Gastroesophageal sphincter (tissue), 4 donors: ENCODE measurements around the gene MED12. TPM values are rescaled to one million over a fixed set of nuclear protein-coding genes. Genes with fewer than 3 reads are reported as not detected.

Source experiments
- ATAC-seq: fragments of 150-250 bp; one replicate; pipeline ENCODE4 v1.9.1; 2016; ENCODE audit warnings: mild to moderate bottlenecking, moderate library complexity
- H3K27ac ChIP-seq, 4 donors: fragments of 200-600 bp; sonication (generic) in 3 of 4; 1 replicate in 3 of 4; 2 replicates in 1 of 4; pipeline ENCODE4 v1.5.1; 2016 to 2019
- H3K27me3 ChIP-seq: fragments of 200-600 bp; sonication (generic); one replicate; pipeline ENCODE4 v1.5.1; 2019
- H3K36me3 ChIP-seq, 2 donors: fragments of 200-600 bp; sonication (generic); one replicate each; pipeline ENCODE4 v1.5.1; 2019; ENCODE audit warnings: control low read depth in 1 of 2
- H3K4me1 ChIP-seq, 3 donors: fragments of 200-600 bp; sonication (generic); 1 replicate in 2 of 3; 2 replicates in 1 of 3; pipeline ENCODE4 v1.5.1; 2016 to 2019; ENCODE audit warnings: control low read depth in 2 of 3
- H3K4me3 ChIP-seq, 2 donors: fragments of 200-600 bp; sonication (generic); one replicate each; pipeline ENCODE4 v1.5.1; 2019; ENCODE audit warnings: mild to moderate bottlenecking in 1 of 2, moderate library complexity in 1 of 2
- H3K9me3 ChIP-seq, 3 donors: fragments of 200-600 bp; sonication (generic); one replicate each; pipeline ENCODE4 v1.5.1; 2017 to 2019; ENCODE audit warnings: control low read depth in 2 of 3
- EP300 ChIP-seq: sonication (generic); formaldehyde crosslinking; IDR thresholded peaks from one replicate; pipeline ENCODE4 v1.6.1; 2017; ENCODE audit warnings: antibody characterized with exemption, mild to moderate bottlenecking
- POLR2A ChIP-seq, 2 donors: fragments of 450-650 bp; IDR thresholded peaks; one replicate each; pipeline ENCODE4 v1.6.1; 2017; ENCODE audit warnings: antibody characterized with exemption in 2 of 2, mild to moderate bottlenecking in 2 of 2, moderate library complexity in 1 of 2
- POLR2AphosphoS5 ChIP-seq: sonication (generic); formaldehyde crosslinking; IDR thresholded peaks from one replicate; pipeline ENCODE4 v1.6.1; 2017; ENCODE audit warnings: antibody characterized with exemption
- WGBS, 2 donors: methylation state at CpG; one replicate each; pipeline ENCODE4 v1.1.5; 2018; ENCODE audit warnings: low coverage in 1 of 2; 5-methylcytosine and 5-hydroxymethylcytosine counted together
- total RNA-seq, 4 donors: library from RNA; depleted of rRNA; stranded (reverse); fragments of >200 nt; gene quantifications; one replicate each; pipeline ENCODE4 v1.1.0, GENCODE V29; 2016
- TF ChIP-seq, protein P1 (sequence below), 4 experiments: fragments of 200-600 bp in 2 of 4; fragments of 450-650 bp in 2 of 4; sonication (generic) in 1 of 4; IDR thresholded peaks; one replicate each; pipeline ENCODE4 v1.5.1; 2017 to 2019; ENCODE audit warnings: antibody characterized with exemption in 4 of 4, mild to moderate bottlenecking in 2 of 4, moderate library complexity in 2 of 4

The MED12 gene
- total RNA-seq, 4 donors from 2014 or later, result 19.7 to 30.2 (median 26.2) TPM

DNA sequence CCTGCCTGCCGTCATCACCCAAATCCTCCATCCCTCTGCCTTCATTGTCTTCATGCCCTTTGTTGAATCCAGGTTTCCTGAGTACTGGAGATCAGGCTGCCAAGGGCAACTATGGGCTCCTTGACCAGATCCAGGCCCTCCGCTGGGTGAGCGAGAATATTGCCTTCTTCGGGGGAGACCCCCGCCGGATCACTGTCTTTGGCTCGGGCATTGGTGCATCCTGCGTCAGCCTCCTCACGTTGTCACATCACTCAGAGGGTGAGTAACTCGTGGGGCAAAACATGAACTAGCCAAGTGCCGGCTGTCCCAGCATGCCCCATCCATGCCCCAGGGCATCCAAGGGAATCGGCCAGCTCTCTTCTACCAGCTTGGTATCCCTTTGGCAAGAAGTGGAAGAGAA lies 45.7 kb downstream of the MED12 start:
- Histone ChIP-seq H3K27me3 (no peaks in the 10 kb centered on the region), H3K4me1 (no peaks in the 10 kb centered on the region), H3K9me3 (no peaks in the 10 kb centered on the region), H3K27ac (no peak overlapping the region), H3K36me3 (no peaks in the 10 kb centered on the region), H3K4me3 (no peak overlapping the region)
- TF ChIP-seq EP300 (no peak), POLR2AphosphoS5 (no peak), POLR2A (IDR thresholded peaks at IDR 0.05) (no peak)
- TF ChIP-seq, protein P1, sequence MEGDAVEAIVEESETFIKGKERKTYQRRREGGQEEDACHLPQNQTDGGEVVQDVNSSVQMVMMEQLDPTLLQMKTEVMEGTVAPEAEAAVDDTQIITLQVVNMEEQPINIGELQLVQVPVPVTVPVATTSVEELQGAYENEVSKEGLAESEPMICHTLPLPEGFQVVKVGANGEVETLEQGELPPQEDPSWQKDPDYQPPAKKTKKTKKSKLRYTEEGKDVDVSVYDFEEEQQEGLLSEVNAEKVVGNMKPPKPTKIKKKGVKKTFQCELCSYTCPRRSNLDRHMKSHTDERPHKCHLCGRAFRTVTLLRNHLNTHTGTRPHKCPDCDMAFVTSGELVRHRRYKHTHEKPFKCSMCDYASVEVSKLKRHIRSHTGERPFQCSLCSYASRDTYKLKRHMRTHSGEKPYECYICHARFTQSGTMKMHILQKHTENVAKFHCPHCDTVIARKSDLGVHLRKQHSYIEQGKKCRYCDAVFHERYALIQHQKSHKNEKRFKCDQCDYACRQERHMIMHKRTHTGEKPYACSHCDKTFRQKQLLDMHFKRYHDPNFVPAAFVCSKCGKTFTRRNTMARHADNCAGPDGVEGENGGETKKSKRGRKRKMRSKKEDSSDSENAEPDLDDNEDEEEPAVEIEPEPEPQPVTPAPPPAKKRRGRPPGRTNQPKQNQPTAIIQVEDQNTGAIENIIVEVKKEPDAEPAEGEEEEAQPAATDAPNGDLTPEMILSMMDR (IDR thresholded peaks at IDR 0.05), result no peak
- WGBS, 2 donors, result 83% methylated on average over 1 of the region's 12 CpGs; no CpG with 5 or more reads in 1 of the 2 donors
- ATAC-seq, result no peak

DNA sequence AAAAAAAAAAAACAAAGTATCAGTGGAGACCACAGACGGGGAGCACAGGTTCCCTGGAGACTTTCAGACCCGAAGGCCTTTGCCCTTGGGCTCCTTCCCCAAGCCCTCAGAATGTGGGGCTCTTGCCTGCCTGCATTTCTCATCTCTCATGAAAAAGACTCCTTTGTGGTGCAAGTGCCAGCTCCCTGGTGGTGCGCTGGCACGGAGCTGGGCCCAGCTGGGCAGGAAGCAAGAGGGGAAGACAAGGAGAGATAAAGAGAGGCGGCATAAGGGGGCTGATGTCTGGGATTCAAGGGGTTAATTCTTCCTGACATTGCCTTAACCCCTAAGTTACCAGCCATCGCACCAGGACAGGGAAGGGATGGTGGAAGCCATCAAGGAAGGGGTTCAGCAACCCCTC lies 48.1 kb downstream of the MED12 start:
- H3K36me3 ChIP-seq, result no peaks in the 10 kb centered on the region
- TF ChIP-seq POLR2AphosphoS5 (no peak), EP300 (no peak), POLR2A (IDR thresholded peaks at IDR 0.05) (no peak)
- TF ChIP-seq, protein P1 (IDR thresholded peaks at IDR 0.05), result no peak
- H3K27ac ChIP-seq, result no peak overlapping the region
- H3K4me3 ChIP-seq, result no peak overlapping the region
- 46% methylated on average over 3 of the region's 6 CpGs; no CpG with 5 or more reads in 1 of the 2 donors for WGBS, 2 donors
- no peaks in the 10 kb centered on the region for H3K27me3 ChIP-seq
- ATAC-seq, result no peak
- no peaks in the 10 kb centered on the region for H3K4me1 ChIP-seq
- H3K9me3 ChIP-seq, result no peaks in the 10 kb centered on the region

GRCh38 chrX:71167031-71167781 lies 48.8 kb downstream of the MED12 start:
- no peaks in the 10 kb centered on the region for H3K36me3 ChIP-seq
- 65 to 73% methylated on average over 2 to 5 of the region's 17 CpGs for WGBS, 2 donors
- no peak overlapping the region for H3K27ac ChIP-seq
- no peaks in the 10 kb centered on the region for H3K9me3 ChIP-seq
- ATAC-seq, result no peak
- TF ChIP-seq EP300 (no peak), POLR2AphosphoS5 (no peak), POLR2A (IDR thresholded peaks at IDR 0.05) (no peak)
- TF ChIP-seq, protein P1 (IDR thresholded peaks at IDR 0.05), result no peak
- H3K27me3 ChIP-seq, result no peaks in the 10 kb centered on the region
- no peaks in the 10 kb centered on the region for H3K4me1 ChIP-seq
- H3K4me3 ChIP-seq, result no peak overlapping the region

GRCh38 chrX:71168134-71168533 lies 49.7 kb downstream of the MED12 start:
- Histone ChIP-seq H3K36me3 (no peaks in the 10 kb centered on the region), H3K4me1 (no peaks in the 10 kb centered on the region), H3K27ac (no peak overlapping the region), H3K9me3 (no peaks in the 10 kb centered on the region), H3K4me3 (no peak overlapping the region), H3K27me3 (no peaks in the 10 kb centered on the region)
- no peak for ATAC-seq
- 80% methylated on average over 2 of the region's 8 CpGs; no CpG with 5 or more reads in 1 of the 2 donors for WGBS, 2 donors
- no peak for TF ChIP-seq POLR2AphosphoS5
- no peak for TF ChIP-seq EP300
- TF ChIP-seq, protein P1 (IDR thresholded peaks at IDR 0.05), result no peak
- TF ChIP-seq POLR2A (IDR thresholded peaks at IDR 0.05), result no peak

DNA sequence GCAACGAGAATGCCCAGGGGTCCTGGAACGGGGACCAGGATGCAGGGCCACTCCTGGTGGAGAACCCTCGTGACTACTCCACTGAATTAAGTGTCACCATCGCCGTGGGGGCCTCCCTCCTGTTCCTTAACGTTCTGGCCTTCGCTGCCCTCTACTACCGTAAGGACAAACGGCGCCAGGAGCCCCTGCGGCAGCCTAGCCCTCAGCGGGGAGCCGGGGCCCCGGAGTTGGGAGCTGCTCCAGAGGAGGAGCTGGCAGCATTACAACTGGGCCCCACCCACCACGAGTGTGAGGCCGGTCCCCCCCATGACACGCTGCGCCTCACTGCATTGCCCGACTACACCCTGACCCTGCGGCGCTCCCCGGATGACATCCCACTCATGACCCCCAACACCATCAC lies 51.2 kb downstream of the MED12 start:
- WGBS, 2 donors, result no CpG with 5 or more reads among the region's 22 CpGs
- Histone ChIP-seq H3K4me3 (no peak overlapping the region), H3K36me3 (no peaks in the 10 kb centered on the region), H3K9me3 (no peaks in the 10 kb centered on the region), H3K27ac (no peak overlapping the region), H3K27me3 (no peaks in the 10 kb centered on the region), H3K4me1 (no peaks in the 10 kb centered on the region)
- no peak for ATAC-seq
- TF ChIP-seq POLR2A (IDR thresholded peaks at IDR 0.05) (no peak), EP300 (no peak), POLR2AphosphoS5 (no peak)
- TF ChIP-seq, protein P1 (IDR thresholded peaks at IDR 0.05), result no peak
